ENCODE results near the gene PCSK9. TPM values are rescaled to one million over a fixed set of nuclear protein-coding genes. Genes with fewer than 3 reads are reported as not detected.

Gene PCSK9
- total RNA-seq = 10 to 100 TPM; 48.9 to 61.2 TPM

GRCh38 chr1:55039342-55040082, at the start of gene PCSK9:
Gene PCSK9 (plus strand): TSS chr1:55039548. CDS start chr1:55039838, 290 bp downstream.
- H3K36me3 ChIP-seq = no peaks in the 10 kb centered on the region
- no peaks in the 10 kb centered on the region for H3K4me1 ChIP-seq
- H3K27me3 ChIP-seq = peaks cover 9% of the 10 kb centered on the region
- peak within 1 kb of the TSS in 1 of 2 donors; percentile 72 for H3K9ac ChIP-seq (ENCODE audit: low read depth in 2 of 2, low read length in 2 of 2)
- peak within 1 kb of the TSS; percentile 57 for H3K4me3 ChIP-seq
- peak within 1 kb of the TSS; percentile 53 for H3K27ac ChIP-seq
- DNase-seq = peak; percentile 86
- H3K9me3 ChIP-seq = no peaks in the 10 kb centered on the region
- TF ChIP-seq CTCF (IDR thresholded peaks at IDR 0.05) = no peak
- intact Hi-C loops (cut with DNase I) = no loop called here

- H3K4me1 ChIP-seq = peaks cover 7% of the 10 kb centered on the region
- peak overlapping the region; percentile 46 for H3K27ac ChIP-seq
- H3K9ac ChIP-seq (ENCODE audit: low read depth in 2 of 2, low read length in 2 of 2) = no peak overlapping the region
- no peak overlapping the region for H3K4me3 ChIP-seq
- H3K27me3 ChIP-seq = no peaks in the 10 kb centered on the region
- H3K36me3 ChIP-seq = no peaks in the 10 kb centered on the region
- H3K9me3 ChIP-seq = no peaks in the 10 kb centered on the region
- intact Hi-C loops (cut with DNase I) = no loop called here
- DNase-seq = no peak
- no peak for TF ChIP-seq CTCF (IDR thresholded peaks at IDR 0.05)
Measured at GRCh38 chr1:54989968-54990810, 49.2 kb upstream of the PCSK9 start.

GRCh38 chr1:54990916-54991315, 48.4 kb upstream of the PCSK9 start:
- H3K4me3 ChIP-seq = no peak overlapping the region
- H3K4me1 ChIP-seq = peaks cover 7% of the 10 kb centered on the region
- H3K27me3 ChIP-seq = no peaks in the 10 kb centered on the region
- intact Hi-C loops (cut with DNase I) = no loop called here
- H3K9me3 ChIP-seq = no peaks in the 10 kb centered on the region
- H3K9ac ChIP-seq (ENCODE audit: low read depth in 2 of 2, low read length in 2 of 2) = no peak overlapping the region
- H3K27ac ChIP-seq = no peak overlapping the region
- H3K36me3 ChIP-seq = no peaks in the 10 kb centered on the region
- no peak for DNase-seq
- TF ChIP-seq CTCF (IDR thresholded peaks at IDR 0.05) = no peak

DNA sequence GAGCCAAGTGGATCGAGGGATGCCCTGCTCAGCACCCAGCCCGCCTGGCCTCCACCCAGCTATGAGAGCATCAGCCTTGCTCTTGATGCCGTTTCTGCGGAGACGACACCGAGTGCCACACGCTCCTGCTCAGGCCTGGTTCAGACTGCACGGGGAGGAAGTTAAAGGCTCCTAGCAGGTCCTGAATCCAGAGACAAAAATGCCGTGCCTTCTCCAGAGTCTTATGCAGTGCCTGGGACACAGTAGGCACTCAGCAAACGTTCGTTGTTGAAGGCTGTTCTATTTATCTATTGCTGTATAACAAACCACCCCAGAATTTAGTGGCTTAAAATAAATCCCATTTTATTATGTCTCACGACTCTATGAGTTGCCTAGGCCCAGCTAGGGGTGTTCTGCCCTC, 47.4 kb upstream of the PCSK9 start:
- intact Hi-C loops (cut with DNase I) = no loop called here
- no peak for DNase-seq
- peaks cover 7% of the 10 kb centered on the region for H3K4me1 ChIP-seq
- TF ChIP-seq CTCF (IDR thresholded peaks at IDR 0.05) = no peak
- no peak overlapping the region for H3K4me3 ChIP-seq
- H3K27me3 ChIP-seq = peaks cover 2% of the 10 kb centered on the region
- H3K9me3 ChIP-seq = no peaks in the 10 kb centered on the region
- H3K9ac ChIP-seq (ENCODE audit: low read depth in 2 of 2, low read length in 2 of 2) = no peak overlapping the region
- H3K27ac ChIP-seq = no peak overlapping the region
- H3K36me3 ChIP-seq = no peaks in the 10 kb centered on the region

- intact Hi-C loops (cut with DNase I) = no loop called here
- Histone ChIP-seq H3K9me3 (no peaks in the 10 kb centered on the region), H3K36me3 (no peaks in the 10 kb centered on the region), H3K27me3 (peaks cover 5% of the 10 kb centered on the region), H3K27ac (no peak overlapping the region), H3K4me1 (peaks cover 7% of the 10 kb centered on the region), H3K9ac (ENCODE audit: low read depth in 2 of 2, low read length in 2 of 2) (no peak overlapping the region), H3K4me3 (no peak overlapping the region)
- DNase-seq = no peak
- no peak for TF ChIP-seq CTCF (IDR thresholded peaks at IDR 0.05)
Measured at GRCh38 chr1:54993140-54993539, 46.2 kb upstream of the PCSK9 start.

Data from colonic mucosa (tissue), 4 donors.